ENCODE measurements around the gene SIPA1L2.

Gene SIPA1L2, protein sequence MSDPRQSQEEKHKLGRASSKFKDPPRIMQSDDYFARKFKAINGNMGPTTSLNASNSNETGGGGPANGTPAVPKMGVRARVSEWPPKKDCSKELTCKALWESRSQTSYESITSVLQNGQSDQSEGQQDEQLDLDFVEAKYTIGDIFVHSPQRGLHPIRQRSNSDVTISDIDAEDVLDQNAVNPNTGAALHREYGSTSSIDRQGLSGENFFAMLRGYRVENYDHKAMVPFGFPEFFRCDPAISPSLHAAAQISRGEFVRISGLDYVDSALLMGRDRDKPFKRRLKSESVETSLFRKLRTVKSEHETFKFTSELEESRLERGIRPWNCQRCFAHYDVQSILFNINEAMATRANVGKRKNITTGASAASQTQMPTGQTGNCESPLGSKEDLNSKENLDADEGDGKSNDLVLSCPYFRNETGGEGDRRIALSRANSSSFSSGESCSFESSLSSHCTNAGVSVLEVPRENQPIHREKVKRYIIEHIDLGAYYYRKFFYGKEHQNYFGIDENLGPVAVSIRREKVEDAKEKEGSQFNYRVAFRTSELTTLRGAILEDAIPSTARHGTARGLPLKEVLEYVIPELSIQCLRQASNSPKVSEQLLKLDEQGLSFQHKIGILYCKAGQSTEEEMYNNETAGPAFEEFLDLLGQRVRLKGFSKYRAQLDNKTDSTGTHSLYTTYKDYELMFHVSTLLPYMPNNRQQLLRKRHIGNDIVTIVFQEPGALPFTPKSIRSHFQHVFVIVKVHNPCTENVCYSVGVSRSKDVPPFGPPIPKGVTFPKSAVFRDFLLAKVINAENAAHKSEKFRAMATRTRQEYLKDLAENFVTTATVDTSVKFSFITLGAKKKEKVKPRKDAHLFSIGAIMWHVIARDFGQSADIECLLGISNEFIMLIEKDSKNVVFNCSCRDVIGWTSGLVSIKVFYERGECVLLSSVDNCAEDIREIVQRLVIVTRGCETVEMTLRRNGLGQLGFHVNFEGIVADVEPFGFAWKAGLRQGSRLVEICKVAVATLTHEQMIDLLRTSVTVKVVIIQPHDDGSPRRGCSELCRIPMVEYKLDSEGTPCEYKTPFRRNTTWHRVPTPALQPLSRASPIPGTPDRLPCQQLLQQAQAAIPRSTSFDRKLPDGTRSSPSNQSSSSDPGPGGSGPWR (N-terminal part only)

DNA sequence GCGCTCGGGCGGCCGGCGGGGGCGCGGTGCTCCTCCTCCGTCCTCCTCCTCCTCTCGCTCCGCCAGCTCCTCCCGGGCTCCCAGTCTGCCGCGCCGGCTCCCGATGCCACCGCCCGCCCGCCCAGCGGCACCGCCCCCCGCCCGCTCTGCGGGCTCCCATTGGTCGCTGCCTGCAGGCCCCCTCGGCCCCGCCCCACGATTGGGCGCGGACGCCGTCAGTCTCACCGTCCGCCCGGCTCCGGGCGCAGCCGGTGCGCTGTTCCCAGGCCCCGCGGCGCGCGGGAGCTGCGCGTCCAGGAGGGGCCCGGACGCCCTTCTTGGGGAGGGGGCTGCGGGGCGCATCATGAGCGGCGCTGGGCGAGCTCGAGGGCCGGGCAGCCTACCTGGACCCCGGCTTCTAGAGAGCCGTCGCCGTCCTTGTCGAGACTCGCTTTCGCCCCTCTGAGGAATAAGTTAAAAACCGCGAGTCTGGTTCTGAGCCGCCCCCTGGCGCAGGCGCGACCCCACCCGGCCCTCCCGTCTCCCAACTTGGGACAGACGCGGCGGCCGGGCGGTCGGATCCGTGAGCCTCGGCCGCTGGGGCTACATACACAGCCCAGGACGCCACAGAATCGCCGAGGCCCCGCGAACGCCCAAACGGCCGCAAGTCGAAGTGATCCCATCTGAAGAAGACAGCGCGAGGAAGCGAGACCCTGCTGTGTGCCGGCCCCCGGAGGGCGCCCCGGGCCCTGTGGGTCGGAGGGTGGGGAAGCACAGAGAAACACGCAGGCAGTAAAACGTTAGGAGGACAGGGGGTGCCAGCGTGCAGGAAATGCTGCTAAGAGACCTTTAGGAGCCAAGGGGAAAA is at the start of gene SIPA1L2:
Gene SIPA1L2 (minus strand): TSS at position 87 of the 847 bp plus-strand sequence. CDS start 114,794 bp downstream, outside the sequence.
- in situ Hi-C loops (cut with MboI; ENCODE audit: low sequenced_read_pairs): no loop called here

DNA sequence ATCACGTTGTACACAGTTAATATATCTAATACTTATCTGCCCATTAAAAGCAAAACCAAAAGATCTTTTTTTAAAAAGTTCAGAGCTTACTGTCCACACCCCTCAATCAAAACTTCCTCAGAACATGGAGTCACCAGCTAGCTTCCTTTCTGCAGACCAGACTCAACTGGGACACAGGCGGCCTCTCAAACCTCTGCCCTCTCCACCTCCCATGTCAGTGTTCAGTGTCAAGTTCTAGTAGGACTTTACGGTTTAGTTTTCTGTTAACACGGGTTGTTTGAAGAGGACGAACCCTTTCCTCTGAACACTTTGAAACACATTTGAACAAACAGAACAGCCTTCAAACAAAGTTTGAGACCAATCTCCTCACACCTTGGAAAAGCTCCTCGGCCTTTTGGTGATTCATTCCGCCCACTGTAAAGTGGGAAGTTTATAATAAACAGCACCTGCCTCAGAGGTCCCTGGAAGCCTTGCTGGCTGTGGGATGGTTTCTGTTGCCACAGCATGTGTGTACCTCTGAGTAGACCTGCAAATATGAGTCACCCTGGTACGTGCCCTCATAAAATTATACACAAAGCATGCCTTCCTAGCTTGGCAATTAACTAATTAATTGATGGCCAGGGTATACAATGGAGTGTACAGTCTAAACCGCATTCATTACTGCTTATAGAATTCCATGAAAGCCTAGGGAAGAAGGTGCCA is 48.4 kb upstream of the SIPA1L2 start:
- in situ Hi-C loops (cut with MboI; ENCODE audit: low sequenced_read_pairs): no loop called here

DNA sequence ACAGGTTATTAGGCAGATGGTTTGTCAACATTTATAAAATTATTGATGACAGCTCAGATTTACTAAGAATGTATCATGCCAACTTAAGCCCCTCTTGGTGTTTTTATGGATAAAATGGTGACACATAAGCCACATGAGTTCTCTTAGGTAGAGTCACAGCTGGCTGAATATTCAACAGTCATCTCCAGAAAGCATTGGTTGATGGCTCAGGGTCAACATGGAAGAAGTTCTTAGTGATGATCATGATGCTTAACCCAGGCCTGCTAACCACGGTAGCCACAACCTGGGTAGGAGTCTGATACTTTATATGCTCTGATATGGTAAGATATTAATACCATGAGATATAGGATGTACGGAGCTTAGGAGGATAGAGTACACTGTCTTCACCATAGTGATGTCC is 46.4 kb upstream of the SIPA1L2 start:
- in situ Hi-C loops (cut with MboI; ENCODE audit: low sequenced_read_pairs): no loop called here

DNA sequence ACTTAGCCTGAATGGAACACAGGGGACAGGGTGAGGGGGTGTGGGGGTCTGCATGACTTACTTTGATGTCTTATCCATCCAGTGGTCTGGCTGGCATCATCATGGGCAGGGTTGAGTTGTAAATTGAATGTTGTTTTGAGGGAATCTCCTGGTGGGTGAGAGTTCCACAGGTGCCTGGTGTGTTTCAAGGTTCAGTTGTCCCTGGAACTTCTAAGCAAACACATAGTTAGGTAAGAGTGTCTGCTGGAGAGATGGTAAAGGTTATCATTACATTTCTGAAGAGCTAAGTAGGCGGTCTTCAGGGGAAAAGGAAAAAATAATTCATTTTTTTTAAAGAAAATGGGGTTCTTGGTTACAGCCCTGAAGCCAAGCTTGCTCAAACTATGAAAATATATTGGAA is 46.0 kb upstream of the SIPA1L2 start:
- in situ Hi-C loops (cut with MboI; ENCODE audit: low sequenced_read_pairs): no loop called here

DNA sequence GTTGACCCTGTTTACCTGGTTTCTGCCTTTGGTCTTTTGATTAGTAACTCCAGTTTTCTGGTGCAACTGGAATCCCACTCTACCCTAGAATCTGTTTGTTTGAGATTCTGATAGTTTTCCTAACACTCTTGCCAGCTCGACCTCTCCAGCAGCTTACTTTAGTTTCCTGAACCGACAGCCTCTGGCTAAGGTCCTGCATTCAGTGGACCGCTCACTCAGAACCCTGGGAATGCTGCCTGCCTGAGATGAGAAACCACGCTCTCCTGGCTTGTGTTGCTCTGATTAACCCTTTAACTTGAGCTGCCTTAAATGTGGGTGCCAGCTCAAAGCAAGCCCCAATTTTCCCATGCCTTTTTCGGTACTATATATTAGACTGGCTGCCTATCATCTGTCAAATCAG is 45.3 kb upstream of the SIPA1L2 start:
- in situ Hi-C loops (cut with MboI; ENCODE audit: low sequenced_read_pairs): no loop called here

DNA sequence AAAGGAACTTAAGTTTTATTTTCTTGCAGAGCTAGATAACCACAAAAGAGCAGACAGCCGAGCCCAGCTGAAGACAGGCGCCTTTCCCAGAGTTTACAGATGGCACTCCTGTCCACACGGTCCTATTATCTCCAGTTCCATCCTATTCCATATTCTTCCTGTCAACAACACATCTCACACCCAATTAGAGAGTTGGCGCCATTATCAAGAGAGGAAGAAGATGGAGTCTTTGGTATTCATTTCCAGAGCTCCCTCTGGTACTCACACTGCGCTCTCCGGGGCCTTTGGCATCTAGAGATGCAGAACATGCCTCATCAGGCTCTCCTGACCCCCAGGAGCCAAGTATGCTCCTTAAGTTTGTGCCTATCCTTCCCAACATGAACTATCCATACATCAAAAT is 43.3 kb upstream of the SIPA1L2 start:
- in situ Hi-C loops (cut with MboI; ENCODE audit: low sequenced_read_pairs): no loop called here

DNA sequence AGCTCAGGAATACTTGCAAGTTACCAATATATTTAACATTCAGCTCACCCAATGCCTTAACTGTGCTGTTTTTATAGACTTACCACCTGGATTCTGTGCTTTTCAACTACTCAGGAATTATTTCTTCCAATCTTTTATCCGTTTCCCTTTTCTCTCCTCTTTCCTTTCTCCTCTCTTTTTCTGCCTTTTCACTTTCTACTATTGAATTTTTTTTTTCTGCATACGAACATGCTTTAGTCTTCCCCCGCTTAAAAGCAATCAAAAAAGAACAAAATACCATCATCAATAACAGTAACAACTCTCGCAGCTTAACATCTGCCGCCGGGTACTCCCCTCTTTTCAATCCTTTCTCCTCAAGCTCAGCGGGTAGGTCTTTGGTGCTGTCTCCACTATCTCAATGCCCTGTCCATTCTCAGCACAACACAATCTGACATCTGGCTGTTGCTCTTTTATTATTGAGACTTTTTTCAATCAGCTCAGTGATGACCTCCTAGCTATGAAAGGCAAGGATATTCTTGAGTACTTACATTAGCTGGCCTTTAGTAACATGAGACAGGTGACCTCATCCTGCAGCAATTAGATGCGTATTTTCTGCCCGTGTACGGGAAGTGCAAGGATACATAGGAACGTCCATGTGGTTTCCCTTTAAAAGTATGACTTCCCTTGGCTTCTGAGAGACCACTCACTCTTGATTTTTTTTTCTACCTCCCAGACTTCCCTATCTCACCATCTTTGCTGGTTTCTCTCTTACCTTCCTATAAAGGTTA is 40.2 kb upstream of the SIPA1L2 start:
- in situ Hi-C loops (cut with MboI; ENCODE audit: low sequenced_read_pairs): no loop called here

DNA sequence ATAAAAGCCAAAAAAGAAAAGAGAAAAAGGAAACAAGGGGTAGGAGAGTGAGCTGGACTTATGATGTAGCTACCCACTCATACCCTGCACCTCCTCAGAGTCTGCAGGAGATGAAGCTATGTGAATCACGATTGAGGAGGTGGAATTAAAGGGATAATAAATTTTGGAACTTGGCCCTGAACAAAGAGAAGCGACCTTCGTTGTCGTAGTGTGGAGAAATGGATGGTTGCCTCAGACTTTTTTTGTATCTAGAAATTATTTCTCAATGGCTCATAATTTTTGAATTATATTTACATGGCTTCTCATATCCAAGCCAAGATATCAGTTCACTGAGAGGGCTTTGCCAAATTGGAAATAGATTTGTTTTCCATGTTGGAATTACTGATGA is 37.8 kb upstream of the SIPA1L2 start:
- in situ Hi-C loops (cut with MboI; ENCODE audit: low sequenced_read_pairs): no loop called here

DNA sequence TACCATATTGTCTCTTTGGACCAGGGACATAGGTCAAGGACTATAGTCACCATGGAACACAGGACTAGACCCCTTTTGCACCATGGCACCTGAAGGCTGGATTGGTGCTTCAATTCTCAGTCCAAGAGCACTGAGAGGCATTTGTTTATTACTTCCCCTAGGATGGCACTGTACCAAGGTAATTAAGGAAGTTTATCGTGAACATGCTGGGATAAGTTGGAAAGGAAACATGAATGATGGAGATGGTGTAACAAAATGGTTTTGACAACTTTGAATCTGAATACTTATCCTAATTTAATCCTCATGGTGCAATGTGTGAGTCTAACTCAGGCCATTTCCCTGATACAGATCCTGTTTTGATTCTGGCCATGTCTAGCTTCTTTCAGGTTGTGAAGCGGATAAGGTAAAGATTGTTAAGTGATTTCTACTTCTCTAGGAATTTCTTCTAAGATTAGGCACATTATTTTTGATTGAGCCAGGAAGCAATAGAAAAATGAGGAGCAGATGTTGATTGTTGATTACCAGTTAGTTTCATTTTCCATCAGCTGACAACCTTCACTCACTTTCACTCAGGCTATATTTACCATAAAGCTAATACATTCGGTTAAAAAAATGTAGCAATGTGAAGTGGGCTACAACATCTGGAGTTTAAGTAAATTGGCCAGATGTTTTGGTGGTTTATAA is 37.3 kb upstream of the SIPA1L2 start:
- in situ Hi-C loops (cut with MboI; ENCODE audit: low sequenced_read_pairs): no loop called here

DNA sequence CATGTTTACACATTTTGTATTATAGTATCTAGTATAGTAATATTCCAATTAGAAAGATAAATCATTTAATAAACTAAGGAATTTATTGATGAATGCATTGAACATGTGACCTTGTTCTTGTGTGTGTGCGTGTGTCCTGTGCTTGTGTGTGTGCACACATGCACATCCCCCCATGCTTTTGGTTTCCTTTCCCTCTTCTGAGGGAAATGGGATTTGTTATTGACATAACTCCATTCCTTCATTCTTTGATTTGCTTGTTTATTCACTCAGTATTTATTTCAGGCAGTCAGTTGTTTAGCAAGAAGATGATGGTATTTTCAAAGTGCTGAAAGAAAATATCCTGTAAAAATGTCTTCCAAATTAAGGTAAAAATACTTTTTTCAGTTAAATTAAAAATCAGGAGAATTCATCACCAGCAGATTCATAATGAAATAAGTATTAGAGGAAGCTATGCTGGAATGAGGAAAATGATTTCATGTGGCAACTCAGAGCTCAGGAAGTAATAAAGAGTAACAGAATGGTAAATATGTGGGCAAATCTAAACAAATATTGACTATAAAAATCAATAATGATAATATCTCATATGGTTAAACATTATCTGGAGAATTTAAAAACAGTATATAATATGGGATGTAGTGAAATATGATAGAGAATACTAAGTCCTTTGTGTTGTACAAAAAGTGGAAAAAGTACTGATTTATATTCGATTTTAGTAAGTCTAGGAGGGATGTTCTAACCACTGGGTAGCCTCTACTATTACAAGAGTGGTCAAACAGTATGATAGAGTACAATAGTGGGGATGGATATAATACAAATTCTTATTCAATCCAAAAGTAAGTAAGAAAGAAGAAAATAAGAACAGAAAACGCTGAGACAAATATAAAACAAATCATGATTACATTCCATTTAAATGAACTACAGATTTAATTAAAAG is 35.2 kb upstream of the SIPA1L2 start:
- in situ Hi-C loops (cut with MboI; ENCODE audit: low sequenced_read_pairs): no loop called here

DNA sequence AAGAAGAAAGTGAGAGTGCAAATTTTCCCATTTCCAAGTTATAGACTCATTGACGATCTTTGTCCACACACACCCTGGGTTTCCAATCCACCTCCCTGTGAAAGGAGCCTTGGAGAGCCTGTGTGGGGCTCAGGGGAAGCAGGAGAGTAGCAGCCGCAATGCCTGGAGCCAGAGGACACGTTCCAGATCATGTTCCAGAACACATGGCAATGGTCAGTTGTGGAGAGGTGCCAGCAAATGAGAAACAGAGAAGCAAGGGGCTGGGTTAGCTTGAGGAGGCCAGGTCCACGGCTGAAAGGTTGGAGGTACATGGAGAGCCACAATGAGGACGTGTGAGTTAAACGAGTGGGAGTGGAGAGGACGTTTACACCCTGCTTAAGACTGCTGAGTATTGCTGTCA is 33.0 kb upstream of the SIPA1L2 start:
- in situ Hi-C loops (cut with MboI; ENCODE audit: low sequenced_read_pairs): no loop called here

DNA sequence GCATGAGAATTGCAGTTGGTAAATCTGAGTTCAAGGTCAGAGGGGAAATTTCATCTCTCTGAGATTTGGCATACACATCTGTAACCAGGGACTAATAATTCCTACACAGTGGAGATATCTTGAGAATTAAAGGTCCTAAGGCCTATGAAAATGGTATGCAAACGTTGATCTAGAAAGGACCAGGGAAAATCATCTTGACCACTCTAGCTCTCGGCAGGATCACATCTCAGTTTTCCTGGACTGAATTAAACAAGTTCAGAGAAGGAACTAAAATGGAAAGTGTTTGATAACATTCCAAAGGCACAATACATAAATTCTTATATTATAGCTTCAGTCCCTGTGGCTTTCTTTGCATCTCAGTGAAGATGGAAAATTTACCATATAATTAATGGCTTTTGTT is 28.5 kb upstream of the SIPA1L2 start:
- in situ Hi-C loops (cut with MboI; ENCODE audit: low sequenced_read_pairs): no loop called here

DNA sequence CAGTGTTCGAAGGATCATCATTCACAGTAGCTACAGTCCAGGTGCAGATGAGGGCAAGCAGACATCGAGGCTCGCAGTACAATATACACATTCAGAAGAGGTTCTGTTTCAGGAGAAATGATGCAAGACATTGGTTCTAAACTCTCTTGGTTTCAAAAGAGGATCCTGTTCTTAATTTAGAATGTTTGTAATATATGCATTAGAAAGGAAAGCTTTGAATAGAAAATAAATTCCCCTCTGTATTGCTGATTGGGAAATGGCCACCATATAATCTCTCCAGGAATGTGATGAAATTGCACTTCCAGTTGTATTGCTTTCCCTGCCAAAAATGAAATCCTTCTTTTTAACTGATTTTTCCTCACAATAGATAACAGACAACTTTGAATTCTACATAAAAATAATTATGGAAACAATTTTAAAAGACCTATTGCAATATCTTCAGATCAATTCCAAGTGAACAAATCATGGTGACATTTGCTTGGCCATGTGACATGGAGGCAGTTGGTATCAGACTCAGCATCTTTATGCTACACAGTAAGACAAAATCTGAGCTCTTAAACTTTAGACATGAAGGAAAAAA is 27.6 kb upstream of the SIPA1L2 start:
- in situ Hi-C loops (cut with MboI; ENCODE audit: low sequenced_read_pairs): no loop called here

DNA sequence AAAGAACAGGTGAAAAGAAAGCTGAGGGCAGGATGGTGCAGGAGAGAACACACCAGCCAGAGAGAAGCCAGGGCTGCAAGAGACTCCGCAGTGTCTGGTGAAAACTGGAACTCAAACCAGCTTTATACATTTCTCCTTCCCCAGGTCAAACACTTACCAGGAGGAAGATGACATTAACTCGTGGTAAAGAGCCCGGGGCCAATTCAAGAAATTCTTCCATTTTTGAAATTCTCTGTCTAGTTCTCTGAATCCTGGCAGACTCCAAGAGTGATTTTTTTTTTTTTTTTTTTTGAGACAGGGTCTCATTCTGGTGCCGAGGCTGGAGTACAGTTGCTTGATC is 25.8 kb upstream of the SIPA1L2 start:
- in situ Hi-C loops (cut with MboI; ENCODE audit: low sequenced_read_pairs): no loop called here

DNA sequence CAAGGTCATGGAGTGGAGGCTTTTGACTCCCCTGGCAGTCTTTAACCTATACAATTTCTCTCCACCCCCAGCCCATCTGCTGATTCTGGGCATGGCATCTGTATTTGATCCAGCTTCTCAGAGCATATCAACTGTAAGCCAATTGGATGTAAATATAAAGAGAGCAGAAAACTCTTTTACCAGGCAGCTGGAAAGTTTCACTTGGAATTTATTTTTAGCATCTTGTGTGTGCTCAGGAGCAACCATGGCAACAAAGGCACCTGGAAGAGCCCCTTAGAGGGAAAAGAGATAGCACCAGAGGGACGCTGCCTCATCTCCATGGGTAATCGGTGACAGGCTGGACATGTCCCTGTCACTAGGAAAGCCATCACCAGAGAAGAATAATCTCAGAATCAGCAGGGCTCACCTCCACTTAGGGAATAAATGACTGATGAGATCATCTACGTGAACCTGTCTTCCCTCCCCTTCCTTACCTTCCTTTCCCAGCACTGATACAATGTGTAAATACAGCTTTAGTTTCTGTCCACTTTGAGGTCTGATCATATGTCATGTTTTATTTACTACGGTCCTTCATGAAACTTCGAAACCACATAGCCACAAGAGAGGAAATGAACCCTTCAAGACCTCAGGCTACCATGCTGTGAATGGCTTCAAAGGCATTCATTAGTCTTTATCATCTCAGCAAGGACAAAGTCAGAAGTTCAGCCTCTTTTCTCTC is 25.3 kb upstream of the SIPA1L2 start:
- in situ Hi-C loops (cut with MboI; ENCODE audit: low sequenced_read_pairs): no loop called here

DNA sequence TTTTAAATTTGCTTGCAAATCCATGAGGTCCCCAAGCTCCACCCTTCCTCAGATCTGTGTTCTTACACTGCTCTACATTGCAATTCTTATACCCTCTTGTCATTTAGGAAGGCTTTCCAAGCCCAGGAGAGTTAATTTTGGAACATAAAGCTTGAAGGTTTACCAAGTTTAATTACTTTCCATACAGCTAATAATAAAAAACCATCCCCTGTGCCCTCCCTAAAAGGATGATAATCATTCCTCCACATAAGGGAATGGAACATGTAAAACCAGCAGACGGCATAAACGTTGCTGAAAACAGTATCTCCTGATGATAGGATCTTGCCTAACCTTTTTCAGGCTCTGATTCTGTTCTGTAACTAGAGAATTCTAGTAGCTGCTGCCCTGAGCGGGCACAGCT is 23.9 kb upstream of the SIPA1L2 start:
- in situ Hi-C loops (cut with MboI; ENCODE audit: low sequenced_read_pairs): no loop called here

DNA sequence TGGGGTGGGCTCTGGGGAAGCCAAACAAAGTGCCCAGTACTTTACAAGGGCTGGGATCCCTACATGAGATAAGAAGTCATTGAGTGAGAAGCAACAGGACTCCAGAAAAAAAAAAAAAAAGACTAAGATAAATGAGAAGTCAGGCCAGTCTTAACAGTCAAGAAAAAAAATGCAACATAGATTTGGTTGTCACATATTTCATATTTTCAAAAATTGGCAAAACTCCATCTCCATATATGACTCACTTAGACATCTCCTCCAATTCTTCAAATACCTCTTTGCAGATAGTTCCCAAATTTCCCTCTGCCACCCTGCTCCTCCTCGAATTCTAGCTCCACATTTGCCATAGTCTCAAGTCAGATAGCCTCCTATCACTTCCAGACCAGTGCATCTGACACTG is 20.9 kb upstream of the SIPA1L2 start:
- in situ Hi-C loops (cut with MboI; ENCODE audit: low sequenced_read_pairs): no loop called here
